Cardiac fibroblast (primary cell): Measurements from ENCODE around the gene UFSP1.
A peak's percentile ranks its signal among the peaks of the same experiment; 100 is the strongest.
"Not testable (repeated sequence)": the region's sequence is repeated elsewhere in the genome, so short reads cannot be mapped to it uniquely, and the experiment has no call there.

Source experiments
- DNase-seq, 2 donors: peaks; one replicate each; pipeline versions ENCODE4 v3.0.0 to v3.0.0-alpha.2; 2010; ENCODE audit warnings: low read depth in 2 of 2
- H3K4me3 ChIP-seq, 2 donors: replicated peaks in 1 of 2; 1 replicate in 1 of 2; 2 replicates in 1 of 2; pipeline ENCODE4 v1.5.1; 2011; ENCODE audit warnings: low read depth in 2 of 2, low read length in 2 of 2, mild to moderate bottlenecking in 2 of 2, moderate library complexity in 1 of 2
- TF ChIP-seq, protein P1 (sequence below): IDR thresholded peaks from one replicate; pipeline ENCODE4 v1.5.1; 2011; ENCODE audit warnings: low read depth, mild to moderate bottlenecking, low read length, inconsistent platforms

The UFSP1 gene

DNA sequence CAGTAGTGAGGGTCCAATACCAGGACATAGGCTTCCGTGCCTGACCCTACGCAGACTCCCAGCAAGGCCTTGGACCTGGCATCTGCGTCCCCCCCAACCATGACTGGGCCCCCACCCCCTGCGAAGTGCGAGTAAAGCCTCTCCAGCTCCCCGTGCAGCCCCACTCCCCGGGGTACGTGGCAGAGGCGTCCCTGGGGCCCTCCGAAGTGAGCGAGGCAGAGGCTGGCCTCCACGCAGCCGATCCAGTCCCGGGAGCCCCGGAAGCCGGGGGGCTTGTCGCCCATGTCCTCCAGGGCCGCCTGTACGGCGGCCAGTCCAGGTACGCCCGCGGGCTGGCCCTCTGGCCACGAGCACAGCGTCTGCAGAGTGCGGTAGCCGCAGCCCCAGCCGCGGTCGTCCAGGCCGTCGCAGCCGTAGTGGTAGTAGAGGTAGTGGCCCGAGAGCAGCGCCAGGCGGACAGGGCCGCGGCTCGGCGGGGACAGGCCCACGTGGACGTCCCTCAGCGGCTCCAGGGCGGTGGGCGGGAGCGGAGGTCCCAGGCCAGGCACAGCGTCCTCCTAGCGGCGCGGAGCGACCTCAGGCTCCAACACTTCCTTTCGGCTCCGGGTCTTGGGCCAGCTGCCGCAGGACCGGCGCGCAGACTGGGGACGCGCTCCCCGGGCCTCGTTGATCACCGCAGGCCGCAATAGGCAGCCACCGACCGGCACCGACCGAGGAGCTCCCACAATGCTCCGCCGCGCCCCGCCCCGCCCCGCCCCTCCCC lies at the start of gene UFSP1:
Gene UFSP1, minus strand, starts transcription at position 728 of the 763 bp plus-strand sequence. Its CDS starts 444 bp downstream, at position 284.
- TF ChIP-seq, protein P1, sequence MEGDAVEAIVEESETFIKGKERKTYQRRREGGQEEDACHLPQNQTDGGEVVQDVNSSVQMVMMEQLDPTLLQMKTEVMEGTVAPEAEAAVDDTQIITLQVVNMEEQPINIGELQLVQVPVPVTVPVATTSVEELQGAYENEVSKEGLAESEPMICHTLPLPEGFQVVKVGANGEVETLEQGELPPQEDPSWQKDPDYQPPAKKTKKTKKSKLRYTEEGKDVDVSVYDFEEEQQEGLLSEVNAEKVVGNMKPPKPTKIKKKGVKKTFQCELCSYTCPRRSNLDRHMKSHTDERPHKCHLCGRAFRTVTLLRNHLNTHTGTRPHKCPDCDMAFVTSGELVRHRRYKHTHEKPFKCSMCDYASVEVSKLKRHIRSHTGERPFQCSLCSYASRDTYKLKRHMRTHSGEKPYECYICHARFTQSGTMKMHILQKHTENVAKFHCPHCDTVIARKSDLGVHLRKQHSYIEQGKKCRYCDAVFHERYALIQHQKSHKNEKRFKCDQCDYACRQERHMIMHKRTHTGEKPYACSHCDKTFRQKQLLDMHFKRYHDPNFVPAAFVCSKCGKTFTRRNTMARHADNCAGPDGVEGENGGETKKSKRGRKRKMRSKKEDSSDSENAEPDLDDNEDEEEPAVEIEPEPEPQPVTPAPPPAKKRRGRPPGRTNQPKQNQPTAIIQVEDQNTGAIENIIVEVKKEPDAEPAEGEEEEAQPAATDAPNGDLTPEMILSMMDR = no peak
- DNase-seq = no peak
- peak within 1 kb of the TSS; percentile 57 to 69 for H3K4me3 ChIP-seq

DNA sequence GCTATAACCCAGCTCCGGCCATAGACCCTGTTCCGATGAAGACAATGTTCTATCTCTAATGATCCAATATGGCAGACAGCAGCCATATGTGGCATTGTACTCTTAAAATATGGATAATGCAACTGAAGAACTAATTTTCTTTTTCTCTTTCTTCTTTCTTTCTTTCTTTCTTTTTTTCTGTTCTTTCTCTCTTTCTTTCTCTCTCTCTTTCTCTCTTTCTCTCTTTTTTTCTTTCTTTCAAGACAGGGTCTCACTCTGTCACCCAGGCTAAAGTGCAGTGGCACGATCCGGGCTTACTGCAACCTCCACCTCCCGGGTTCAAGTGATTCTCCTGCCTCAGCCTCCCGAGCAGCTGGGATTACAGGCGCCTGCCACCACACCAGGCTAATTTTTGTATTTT lies 46.7 kb upstream of the UFSP1 start:
- DNase-seq, H3K4me3 ChIP-seq: not testable (repeated sequence)

DNA sequence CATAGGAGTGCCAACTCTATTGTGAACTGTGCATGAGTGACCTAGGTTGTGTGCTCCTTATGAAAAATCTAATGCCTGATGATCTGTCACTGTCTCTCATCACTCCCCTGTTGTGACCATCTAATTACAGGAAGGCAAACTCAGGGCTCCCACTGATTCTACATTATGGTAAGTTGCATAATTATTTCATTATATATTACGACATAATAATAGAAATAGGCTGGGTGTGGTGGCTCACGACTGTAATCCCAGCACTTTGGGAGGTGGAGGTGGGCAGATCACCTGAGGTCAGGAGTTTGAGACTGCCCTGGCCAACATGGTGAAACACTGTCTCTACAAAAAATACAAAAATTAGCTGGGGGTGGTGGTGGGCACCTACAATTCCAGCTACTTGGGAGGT lies 45.9 kb upstream of the UFSP1 start:
- H3K4me3 ChIP-seq, DNase-seq: not testable (repeated sequence)

DNA sequence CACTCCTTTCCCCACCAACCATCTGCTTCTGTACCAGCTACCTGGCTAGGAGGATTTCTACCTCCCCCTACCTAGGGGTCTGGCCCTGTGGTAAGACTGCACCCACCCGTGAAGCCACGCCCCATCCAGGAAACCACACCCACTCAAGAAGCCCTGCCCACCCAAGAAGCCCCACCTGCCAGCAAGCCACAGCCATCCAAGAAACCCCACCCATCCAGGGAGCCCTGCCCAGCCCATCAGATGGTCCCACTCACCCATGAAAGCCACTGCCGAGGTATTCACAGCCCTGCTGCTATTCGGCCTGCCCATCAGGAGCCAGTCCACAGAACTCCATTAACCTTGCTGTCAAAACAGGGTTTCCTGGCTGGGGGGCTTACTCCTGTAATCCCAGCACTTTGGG lies 44.2 kb upstream of the UFSP1 start:
- TF ChIP-seq, protein P1 = no peak
- no peak for DNase-seq

DNA sequence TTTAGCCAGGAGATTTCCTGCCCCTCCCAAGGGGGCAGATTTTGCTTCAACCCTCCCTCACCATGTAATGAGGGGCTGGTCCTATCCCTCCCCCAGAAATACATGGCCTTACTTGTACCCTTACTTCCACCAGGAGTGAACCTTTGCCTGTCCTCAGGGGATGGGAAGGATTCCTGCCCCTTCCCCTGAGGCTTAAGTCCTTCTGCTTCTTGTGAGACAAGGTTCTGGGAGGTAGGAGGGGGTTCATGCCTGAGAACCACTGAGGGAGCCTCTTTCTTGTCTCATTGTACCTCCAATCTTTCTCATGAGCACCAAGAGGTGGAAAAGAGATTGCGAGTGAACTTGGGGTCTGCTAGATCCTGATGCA lies 40.3 kb upstream of the UFSP1 start:
- H3K4me3 ChIP-seq = no peak overlapping the region

More for the DNA sequence above, 44.2 kb upstream of the UFSP1 start:
- H3K4me3 ChIP-seq = no peak overlapping the region

DNA sequence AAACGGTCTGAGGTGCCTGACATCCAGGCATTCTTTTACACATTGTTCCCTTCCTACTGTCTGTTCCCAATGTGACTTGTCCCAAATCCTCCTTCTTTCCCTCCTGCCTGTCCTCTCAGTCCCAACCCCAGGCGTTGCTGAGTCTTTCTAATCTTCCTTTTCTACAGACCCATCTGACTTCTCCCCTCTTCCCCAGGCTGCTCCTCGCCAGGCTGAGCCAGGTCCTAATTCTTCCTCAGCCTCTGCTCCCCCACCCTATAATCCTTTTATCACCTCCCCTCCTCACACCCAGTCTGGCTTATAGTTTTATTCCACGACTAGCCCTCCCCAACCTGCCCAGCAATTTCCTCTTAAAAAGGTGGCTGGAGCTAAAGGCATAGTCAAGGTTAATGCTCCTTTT lies 34.1 kb upstream of the UFSP1 start:
- not testable (repeated sequence) for H3K4me3 ChIP-seq, DNase-seq

More for the DNA sequence above, 40.3 kb upstream of the UFSP1 start:
- DNase-seq = no peak
- TF ChIP-seq, protein P1 = no peak

DNA sequence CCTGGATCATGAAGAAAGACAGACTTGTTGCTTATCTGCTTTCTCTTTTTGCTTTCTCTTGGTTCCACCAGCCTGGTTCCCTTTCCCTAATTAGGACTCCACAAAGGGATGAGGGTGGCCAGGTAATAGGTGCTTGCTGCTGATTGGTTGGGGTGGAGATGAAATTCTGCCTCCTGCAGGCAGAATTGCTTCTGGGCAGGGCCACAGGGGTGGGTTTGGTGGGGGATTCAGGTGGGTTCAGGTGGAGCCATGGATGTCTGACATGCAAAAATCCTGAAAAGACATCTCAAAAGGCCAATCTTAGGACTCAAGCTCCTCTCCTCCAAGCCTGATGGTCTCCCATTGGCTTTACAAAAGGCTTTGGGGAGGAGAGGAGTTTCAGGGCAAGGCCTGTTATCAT lies 31.5 kb upstream of the UFSP1 start:
- no peak overlapping the region for H3K4me3 ChIP-seq
- TF ChIP-seq, protein P1 = no peak
- no peak for DNase-seq

DNA sequence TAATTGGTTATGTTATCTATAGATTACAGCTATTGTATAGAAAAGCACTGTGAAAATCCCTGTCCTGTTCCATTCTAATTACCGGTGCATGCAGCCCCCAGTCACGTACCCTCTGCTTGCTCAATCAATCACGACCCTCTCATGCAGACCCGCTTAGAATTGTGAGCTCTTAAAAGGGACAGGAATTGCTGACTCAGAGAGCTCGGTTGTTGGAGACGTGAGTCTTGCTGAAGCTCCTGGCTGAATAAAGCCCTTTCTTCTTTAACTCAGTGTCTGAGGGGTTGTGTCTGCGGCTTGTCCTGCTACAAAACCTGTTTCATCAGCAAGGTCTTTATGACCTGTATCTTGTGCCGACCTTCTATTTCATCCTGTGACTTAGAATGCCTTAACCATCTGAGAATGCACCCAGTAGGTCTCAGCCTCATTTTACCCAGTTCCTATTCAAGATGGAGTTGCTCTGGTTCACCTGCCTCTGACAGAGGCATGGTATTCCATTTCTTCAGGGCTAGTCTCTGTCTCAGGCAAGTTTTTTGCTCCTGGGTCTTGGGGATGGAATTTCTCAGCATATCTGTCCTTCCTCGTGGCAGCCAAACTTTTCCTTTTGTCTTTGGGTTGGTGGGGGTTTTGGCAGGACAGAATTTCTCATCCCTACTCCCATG lies 30.4 kb upstream of the UFSP1 start:
- H3K4me3 ChIP-seq, DNase-seq: not testable (repeated sequence)

DNA sequence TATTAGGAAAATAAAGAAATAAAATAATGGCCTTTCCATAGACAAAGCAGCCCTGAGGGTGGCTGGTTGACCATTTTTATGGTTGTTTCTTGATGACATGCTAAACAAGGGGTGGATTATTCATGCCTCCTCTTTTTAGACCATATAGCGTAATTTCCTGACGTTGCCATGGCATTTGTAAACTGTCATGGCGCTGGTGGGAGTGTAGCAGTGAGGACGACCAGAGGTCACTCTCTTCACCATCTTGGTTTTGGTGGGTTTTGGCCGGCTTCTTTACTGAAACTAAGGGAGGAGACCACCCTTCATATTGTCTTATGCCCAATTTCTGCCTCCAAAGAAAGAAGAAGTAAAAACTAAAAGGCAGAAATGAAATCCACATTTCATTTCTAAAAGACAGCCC lies 29.8 kb upstream of the UFSP1 start:
- DNase-seq, H3K4me3 ChIP-seq: not testable (repeated sequence)
